Neutrophil (primary cell): ENCODE data around the gene CLCN1.

Source experiments
- H3K27ac ChIP-seq: fragments of 200-600 bp; sonication (generic); 2 replicates; pipeline ENCODE4 v1.5.1; 2016; ENCODE audit warnings: mild to moderate bottlenecking, moderate library complexity
- H3K27me3 ChIP-seq: fragments of 200-600 bp; sonication (generic); 2 replicates; pipeline ENCODE4 v1.6.0; 2016; ENCODE audit warnings: mild to moderate bottlenecking
- H3K36me3 ChIP-seq: fragments of 200-600 bp; sonication (generic); 2 replicates; pipeline ENCODE4 v1.5.1; 2017
- H3K4me1 ChIP-seq, 2 experiments: fragments of 200-600 bp in 1 of 2; sonication (generic) in 1 of 2; 1 replicate in 1 of 2; 2 replicates in 1 of 2; pipeline versions ENCODE4 v1.5.1 to v1.6.1; 2013 to 2016; ENCODE audit warnings: low read depth in 1 of 2, low read length in 1 of 2, mild to moderate bottlenecking in 1 of 2, moderate library complexity in 1 of 2; ENCODE audit not compliant: control insufficient read depth in 1 of 2, insufficient read depth in 1 of 2
- H3K4me3 ChIP-seq, 2 experiments: fragments of 200-600 bp in 1 of 2; sonication (generic) in 1 of 2; 1 replicate in 1 of 2; 2 replicates in 1 of 2; pipeline ENCODE4 v1.5.1; 2013 to 2016; ENCODE audit warnings: low read depth in 1 of 2, low read length in 1 of 2, mild to moderate bottlenecking in 1 of 2, moderate library complexity in 1 of 2
- H3K9me3 ChIP-seq: fragments of 200-600 bp; sonication (generic); 2 replicates; pipeline ENCODE4 v1.5.1; 2016
- TF ChIP-seq, protein P1 (sequence below): fragments of 200-600 bp; sonication (generic); IDR thresholded peaks from 2 replicates; pipeline ENCODE4 v1.5.1; 2016; ENCODE audit warnings: antibody characterized with exemption

The CLCN1 gene

DNA sequence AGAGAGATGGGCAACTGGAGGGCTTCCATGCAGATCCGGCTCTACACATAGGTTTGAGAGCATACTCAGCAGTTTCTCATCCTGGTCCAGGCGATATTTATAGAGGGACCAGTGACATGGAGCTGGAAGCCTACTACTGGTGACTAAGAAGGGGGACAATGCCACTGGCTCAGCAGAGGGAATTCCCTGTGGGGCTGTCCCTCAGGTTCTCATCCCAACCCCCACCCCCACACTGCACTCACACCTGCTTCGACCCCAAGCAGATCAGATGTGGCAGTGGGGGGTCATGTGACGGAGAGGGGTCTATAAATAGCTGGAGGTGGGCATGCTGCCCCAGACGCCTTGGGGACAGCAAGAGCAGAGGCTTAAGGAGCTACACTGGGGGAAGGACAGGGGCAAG lies at the start of gene CLCN1:
CLCN1 (plus strand) TSS at position 336 of the 400 bp plus-strand sequence. CDS start 102 bp downstream, outside the sequence.
- H3K4me3 ChIP-seq: no peak within 1 kb of the TSS
- no peaks in the 10 kb centered on the region for H3K27me3 ChIP-seq
- peaks cover 16 to 28% of the 10 kb centered on the region in 2 experiments for H3K4me1 ChIP-seq
- no peaks in the 10 kb centered on the region for H3K9me3 ChIP-seq
- H3K27ac ChIP-seq: no peak within 1 kb of the TSS
- TF ChIP-seq, protein P1, sequence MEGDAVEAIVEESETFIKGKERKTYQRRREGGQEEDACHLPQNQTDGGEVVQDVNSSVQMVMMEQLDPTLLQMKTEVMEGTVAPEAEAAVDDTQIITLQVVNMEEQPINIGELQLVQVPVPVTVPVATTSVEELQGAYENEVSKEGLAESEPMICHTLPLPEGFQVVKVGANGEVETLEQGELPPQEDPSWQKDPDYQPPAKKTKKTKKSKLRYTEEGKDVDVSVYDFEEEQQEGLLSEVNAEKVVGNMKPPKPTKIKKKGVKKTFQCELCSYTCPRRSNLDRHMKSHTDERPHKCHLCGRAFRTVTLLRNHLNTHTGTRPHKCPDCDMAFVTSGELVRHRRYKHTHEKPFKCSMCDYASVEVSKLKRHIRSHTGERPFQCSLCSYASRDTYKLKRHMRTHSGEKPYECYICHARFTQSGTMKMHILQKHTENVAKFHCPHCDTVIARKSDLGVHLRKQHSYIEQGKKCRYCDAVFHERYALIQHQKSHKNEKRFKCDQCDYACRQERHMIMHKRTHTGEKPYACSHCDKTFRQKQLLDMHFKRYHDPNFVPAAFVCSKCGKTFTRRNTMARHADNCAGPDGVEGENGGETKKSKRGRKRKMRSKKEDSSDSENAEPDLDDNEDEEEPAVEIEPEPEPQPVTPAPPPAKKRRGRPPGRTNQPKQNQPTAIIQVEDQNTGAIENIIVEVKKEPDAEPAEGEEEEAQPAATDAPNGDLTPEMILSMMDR: no peak
- H3K36me3 ChIP-seq: no peaks in the 10 kb centered on the region

DNA sequence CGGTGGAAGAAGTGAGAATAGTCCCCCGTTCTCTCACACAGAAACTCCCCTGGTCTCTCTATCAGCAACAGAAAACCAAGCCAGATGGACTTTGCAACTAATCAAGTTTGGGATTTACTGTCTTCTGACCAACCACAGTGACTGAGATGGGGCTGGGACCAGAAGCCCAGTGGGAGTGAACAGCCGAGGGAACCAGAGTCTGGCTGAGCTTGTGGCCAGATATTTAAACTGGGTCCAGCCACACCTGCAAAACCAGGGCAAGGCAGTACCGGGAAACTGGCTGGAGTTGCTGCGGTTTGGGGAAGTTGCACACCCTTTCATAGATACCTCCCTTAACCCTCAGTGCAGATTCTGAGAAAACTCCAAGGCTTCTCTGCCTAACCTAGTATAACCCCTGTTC lies 46.7 kb upstream of the CLCN1 start:
- no peaks in the 10 kb centered on the region for H3K9me3 ChIP-seq
- peaks cover 34% of the 10 kb centered on the region for H3K36me3 ChIP-seq
- H3K27me3 ChIP-seq: no peaks in the 10 kb centered on the region
- H3K4me3 ChIP-seq: no peak overlapping the region
- TF ChIP-seq, protein P1: no peak
- peaks cover 9% of the 10 kb centered on the region in 2 experiments for H3K4me1 ChIP-seq
- no peak overlapping the region for H3K27ac ChIP-seq

DNA sequence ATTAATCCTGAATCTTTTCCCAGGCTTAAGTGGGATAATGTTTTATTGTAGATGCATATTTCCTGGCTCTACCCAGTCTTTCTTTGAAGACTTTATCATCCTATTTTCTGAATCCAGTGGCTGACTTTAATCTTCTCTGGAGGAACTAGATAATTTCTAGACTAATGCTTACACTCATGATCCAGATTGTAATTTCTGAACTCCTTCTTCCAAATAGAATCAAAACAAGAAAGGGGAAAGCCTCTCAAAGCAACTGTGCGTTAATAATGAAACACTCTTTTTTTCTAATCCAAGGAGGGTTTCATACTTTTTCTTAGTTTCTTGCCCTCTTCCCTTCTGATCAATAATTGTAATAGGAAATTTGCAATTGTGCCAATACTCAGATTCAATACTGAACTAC lies 44.7 kb upstream of the CLCN1 start:
- Histone ChIP-seq H3K9me3 (no peaks in the 10 kb centered on the region), H3K27ac (no peak overlapping the region), H3K4me1 (no peaks in the 10 kb centered on the region), H3K27me3 (no peaks in the 10 kb centered on the region), H3K4me3 (no peak overlapping the region), H3K36me3 (peaks cover 34% of the 10 kb centered on the region)
- TF ChIP-seq, protein P1: no peak

DNA sequence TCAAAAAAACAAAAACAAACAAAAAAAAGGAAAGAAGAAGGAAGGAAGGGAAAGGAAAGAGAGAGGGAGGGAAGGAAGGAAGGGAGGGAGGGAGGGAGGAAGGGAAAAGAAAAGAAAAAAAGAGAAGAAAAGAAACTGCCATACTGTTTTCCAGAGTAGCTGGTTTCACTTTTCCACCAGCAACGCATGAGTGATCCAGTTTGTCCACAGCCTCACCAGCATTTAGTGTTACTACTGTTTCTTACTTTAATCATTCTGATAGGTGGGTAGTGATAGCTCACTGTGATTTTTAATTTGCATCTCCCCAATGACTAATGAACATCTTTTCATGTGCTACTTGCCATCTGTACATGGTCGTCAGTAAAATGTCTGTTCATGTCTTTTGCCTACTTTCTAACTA lies 43.0 kb upstream of the CLCN1 start:
- H3K27me3 ChIP-seq: no peaks in the 10 kb centered on the region
- H3K4me1 ChIP-seq: no peaks in the 10 kb centered on the region
- H3K27ac ChIP-seq: no peak overlapping the region
- H3K36me3 ChIP-seq: peaks cover 26% of the 10 kb centered on the region
- TF ChIP-seq, protein P1: no peak
- no peaks in the 10 kb centered on the region for H3K9me3 ChIP-seq
- H3K4me3 ChIP-seq: no peak overlapping the region

DNA sequence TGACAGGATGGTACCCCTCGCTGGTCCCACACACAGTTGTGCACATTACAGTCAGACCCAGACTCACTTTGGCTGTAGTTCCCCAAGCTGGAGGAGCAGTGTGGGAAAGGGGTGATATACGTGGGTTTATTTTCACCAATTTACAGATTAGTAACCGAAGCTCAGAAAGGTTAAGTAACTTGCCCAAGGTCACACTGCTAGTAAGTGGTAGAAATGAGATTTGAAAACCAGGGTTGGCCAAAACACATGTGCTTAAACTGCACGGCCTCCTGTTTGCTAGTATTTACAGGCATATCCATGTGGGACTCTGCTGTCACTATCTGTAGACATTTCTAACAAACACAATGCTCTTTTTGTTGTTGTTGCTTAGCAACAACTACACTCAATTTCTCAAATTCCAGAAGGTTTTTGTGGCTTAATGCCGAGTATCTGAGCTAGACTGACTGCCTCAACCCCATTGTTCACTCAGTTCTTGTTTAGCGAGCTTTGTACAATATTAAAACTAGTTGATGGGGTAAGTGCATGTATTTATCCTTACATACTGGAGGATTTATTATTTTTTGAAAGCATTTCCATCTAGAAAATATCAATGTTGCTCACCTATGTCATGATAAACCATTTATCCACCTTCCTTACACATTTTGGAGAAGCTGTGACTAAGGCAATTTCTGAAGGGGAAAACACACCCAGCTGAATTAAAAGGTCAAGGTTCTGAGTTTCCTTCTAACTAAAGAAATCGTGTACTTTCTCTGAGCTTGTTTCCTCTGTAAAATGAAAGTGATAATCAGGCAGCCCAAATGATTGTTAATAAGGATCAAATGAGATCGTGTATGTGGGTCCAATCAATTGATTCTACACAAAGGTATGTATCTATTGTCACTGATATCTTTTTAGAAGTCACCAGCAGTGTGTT lies 36.5 kb upstream of the CLCN1 start:
- TF ChIP-seq, protein P1: no peak
- H3K27me3 ChIP-seq: no peaks in the 10 kb centered on the region
- H3K4me1 ChIP-seq: no peaks in the 10 kb centered on the region
- H3K9me3 ChIP-seq: no peaks in the 10 kb centered on the region
- no peak overlapping the region for H3K4me3 ChIP-seq
- H3K27ac ChIP-seq: no peak overlapping the region
- H3K36me3 ChIP-seq: no peaks in the 10 kb centered on the region
